IMR-90 (cell line): Measurements from ENCODE around the gene CNKSR2. TPM values are rescaled to one million over a fixed set of nuclear protein-coding genes. Genes with fewer than 3 reads are reported as not detected.

Experiments
- ATAC-seq: fragments of 200-7000 bp; cut with Tn5 transposase; 2 replicates; pipeline ENCODE4 v1.9.1; 2020; ENCODE audit warnings: low read depth, mild to moderate bottlenecking, moderate library complexity
- BruUV-seq: library from RNA; stranded (reverse); fragments of 400-500 nt; replicated peaks from 2 replicates; lab custom pipeline; 2021; lab: Mats Ljungman, UMichigan
- CTCF ChIA-PET: fragments of 300-600 bp; formaldehyde crosslinking; extraction: SDS; loops from one replicate; lab custom pipeline; 2021; ENCODE audit warnings: antibody characterized with exemption; lab: Yijun Ruan, JAX
- POLR2A ChIA-PET: fragments of 300-600 bp; sonication (Branson Sonifier 250); formaldehyde crosslinking; loops from one replicate; lab custom pipeline; 2022; ENCODE audit warnings: antibody characterized with exemption; ENCODE audit not compliant: unreplicated experiment; lab: Charles Lee
- DNase-seq: peaks from one replicate; pipeline ENCODE4 v3.0.0; 2013
- H2AFZ ChIP-seq: replicated peaks from 2 replicates; pipeline ENCODE3; 2013; ENCODE audit warnings: low read length, mild to moderate bottlenecking; ENCODE audit not compliant: poor library complexity
- H2AK5ac ChIP-seq: 2 replicates; pipeline ENCODE4 v1.6.1; 2013; ENCODE audit warnings: low read depth, low read length, inconsistent platforms
- H2AK9ac ChIP-seq: replicated peaks from 2 replicates; pipeline ENCODE3; 2013; ENCODE audit warnings: mild to moderate bottlenecking, low read depth, low read length, moderate library complexity; ENCODE audit not compliant: poor library complexity
- H2BK120ac ChIP-seq: 2 replicates; pipeline ENCODE4 v1.6.1; 2013; ENCODE audit warnings: low read depth, low read length, inconsistent platforms
- H2BK15ac ChIP-seq: 3 replicates; pipeline ENCODE4 v1.6.1; 2013; ENCODE audit warnings: low read depth, low read length, inconsistent platforms
- H2BK20ac ChIP-seq: 2 replicates; pipeline ENCODE4 v1.6.1; 2013; ENCODE audit warnings: low read depth, mild to moderate bottlenecking, inconsistent platforms, low read length, moderate library complexity
- H2BK5ac ChIP-seq: 2 replicates; pipeline ENCODE4 v1.6.1; 2013; ENCODE audit warnings: mild to moderate bottlenecking, low read depth, low read length, inconsistent platforms; ENCODE audit not compliant: poor library complexity, severe bottlenecking
- H3K14ac ChIP-seq: replicated peaks from 2 replicates; pipeline ENCODE4 v1.6.1; 2013; ENCODE audit warnings: low read depth, low read length, inconsistent platforms
- H3K18ac ChIP-seq: 2 replicates; pipeline ENCODE4 v1.6.1; 2013; ENCODE audit warnings: low read depth, low read length, control low read depth
- H3K23ac ChIP-seq: 2 replicates; pipeline ENCODE4 v1.6.1; 2013; ENCODE audit warnings: low read depth, low read length, inconsistent platforms
- H3K27ac ChIP-seq: 2 replicates; pipeline ENCODE4 v1.5.1; 2013; ENCODE audit warnings: mild to moderate bottlenecking, control low read depth, low read length; ENCODE audit not compliant: insufficient read depth
- H3K27me3 ChIP-seq: 2 replicates; pipeline ENCODE4 v1.6.1; 2013; ENCODE audit warnings: low read length; ENCODE audit not compliant: control insufficient read depth, insufficient read depth
- H3K36me3 ChIP-seq: 2 replicates; pipeline ENCODE4 v1.6.1; 2013; ENCODE audit warnings: low read length, mixed read lengths; ENCODE audit not compliant: control insufficient read depth, insufficient read depth
- H3K4ac ChIP-seq: 2 replicates; pipeline ENCODE4 v1.6.1; 2013; ENCODE audit warnings: low read depth, low read length, inconsistent platforms
- H3K4me1 ChIP-seq: 2 replicates; pipeline ENCODE4 v1.6.1; 2013; ENCODE audit warnings: low read length, mixed read lengths; ENCODE audit not compliant: control insufficient read depth, insufficient read depth
- H3K4me2 ChIP-seq: 2 replicates; pipeline ENCODE4 v1.6.1; 2013; ENCODE audit warnings: low read depth, mild to moderate bottlenecking, control low read depth, low read length, moderate library complexity
- H3K4me3 ChIP-seq: 2 replicates; pipeline ENCODE4 v1.5.1; 2013; ENCODE audit warnings: low read depth, mild to moderate bottlenecking, control low read depth, low read length, moderate library complexity; ENCODE audit not compliant: insufficient read depth
- H3K56ac ChIP-seq: 2 replicates; pipeline ENCODE4 v1.6.1; 2013; ENCODE audit warnings: low read length, inconsistent platforms; ENCODE audit not compliant: insufficient read depth; ENCODE audit errors: extremely low read depth
- H3K79me1 ChIP-seq, 2 experiments: 2 replicates each; pipeline ENCODE4 v1.6.1; 2013; ENCODE audit warnings: low read length in 2 of 2, inconsistent platforms in 1 of 2, low read depth in 1 of 2
- H3K9ac ChIP-seq: 2 replicates; pipeline ENCODE4 v1.6.1; 2013; ENCODE audit warnings: low read depth, low read length, control low read depth
- H3K9me1 ChIP-seq: 2 replicates; pipeline ENCODE4 v1.6.1; 2013; ENCODE audit warnings: low read length, inconsistent platforms; ENCODE audit not compliant: insufficient read depth
- H3K9me3 ChIP-seq: 2 replicates; pipeline ENCODE4 v1.6.1; 2013; ENCODE audit warnings: low read length; ENCODE audit not compliant: control insufficient read depth, insufficient read depth
- H4K20me1 ChIP-seq: 2 replicates; pipeline ENCODE4 v1.6.1; 2013; ENCODE audit warnings: low read length, inconsistent platforms; ENCODE audit not compliant: insufficient read depth
- H4K5ac ChIP-seq: 2 replicates; pipeline ENCODE4 v1.6.1; 2013; ENCODE audit warnings: mild to moderate bottlenecking, low read depth, low read length, control low read depth
- H4K8ac ChIP-seq, 2 experiments: 2 replicates each; pipeline ENCODE4 v1.6.1; 2013; ENCODE audit warnings: low read depth in 2 of 2, low read length in 2 of 2, control low read depth in 1 of 2, inconsistent platforms in 1 of 2
- H4K91ac ChIP-seq: 2 replicates; pipeline ENCODE4 v1.6.1; 2013; ENCODE audit warnings: low read depth, low read length, inconsistent platforms; ENCODE audit not compliant: insufficient read depth
- CEBPB ChIP-seq: IDR thresholded peaks from 2 replicates; pipeline ENCODE4 v1.6.1; 2012; ENCODE audit warnings: low read depth, low read length, improper control_type of control experiment
- FOS ChIP-seq: fragments of 150-350 bp; IDR thresholded peaks from 2 replicates; pipeline ENCODE4 v1.6.1; 2016; ENCODE audit warnings: low read depth, low read length
- MAFK ChIP-seq: IDR thresholded peaks from 2 replicates; pipeline ENCODE4 v1.6.1; 2012; ENCODE audit warnings: low read depth, low read length, improper control_type of control experiment
- MXI1 ChIP-seq: IDR thresholded peaks from 2 replicates; pipeline ENCODE4 v1.6.1; 2012; ENCODE audit warnings: low read depth, mild to moderate bottlenecking, low read length, moderate library complexity, borderline replicate concordance
- dilution Hi-C: fragments of 300-500 bp; cut with HindIII; formaldehyde crosslinking; loops from one replicate; pipeline ENCODE4 v1.14.3; 2018; ENCODE audit warnings: low sequenced_read_pairs; ENCODE audit not compliant: unreplicated experiment
- in situ Hi-C: fragments of 300-500 bp; cut with MboI; formaldehyde crosslinking; loops from 3 replicates; pipeline ENCODE4 v1.14.3; 2019; ENCODE audit warnings: low sequenced_read_pairs, inconsistent platforms, mixed read lengths
- intact Hi-C: fragments of 100-400 bp; cut with micrococcal nuclease; formaldehyde crosslinking; loops from 2 replicates; pipeline ENCODE4 v1.10.0; 2022
- polyA plus RNA-seq, 3 experiments: library from polyadenylated mRNA; depleted of rRNA; stranded (reverse); fragments of >200 nt; gene quantifications; 2 replicates each; pipeline ENCODE4 v1.2.3, GENCODE V29; 2012; ENCODE audit warnings: low replicate concordance in 1 of 3
- total RNA-seq: library from RNA; depleted of rRNA; stranded (reverse); fragments of >200 nt; gene quantifications from 2 replicates; pipeline ENCODE4 v1.2.3, GENCODE V29; 2012
- TF ChIP-seq, protein P1 (sequence below): fragments of 150-350 bp; IDR thresholded peaks from 2 replicates; pipeline ENCODE4 v1.6.1; 2016; ENCODE audit warnings: low read depth, mild to moderate bottlenecking, low read length, moderate library complexity, borderline replicate concordance
- TF ChIP-seq, protein P2 (sequence below): conservative IDR thresholded peaks from 2 replicates; pipeline ENCODE4 v1.5.1; 2012; ENCODE audit warnings: mild to moderate bottlenecking, low read depth, low read length, improper control_type of control experiment

Gene CNKSR2
- total and polyA plus RNA-seq, 2 of the 4 experiments (the other 2 are of a cell fraction), result 0.14 to 0.90 TPM

DNA sequence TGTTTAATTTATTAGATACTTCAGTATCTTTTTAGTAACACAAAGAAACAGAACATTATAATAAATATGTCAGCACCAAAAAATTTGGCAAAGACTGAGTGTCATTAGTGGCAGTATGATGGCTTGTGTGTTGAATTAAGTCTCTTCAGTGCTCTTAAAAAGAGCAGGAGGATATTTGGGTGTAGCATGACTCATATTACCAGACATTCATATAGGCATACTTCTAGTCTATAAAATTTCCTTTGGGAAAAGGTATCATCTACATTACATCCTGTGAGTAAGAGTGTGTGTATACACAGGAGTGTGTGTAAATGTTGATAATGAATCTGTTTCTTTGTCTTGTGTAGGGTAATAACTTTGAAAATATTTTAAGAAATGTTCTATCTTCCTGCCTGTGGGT is 135.7 kb downstream of the CNKSR2 start:
- no peak overlapping the region for H4K8ac ChIP-seq
- peak; percentile 65 for DNase-seq
- H2BK120ac ChIP-seq, result no peak overlapping the region
- H3K4me3 ChIP-seq, result no peak overlapping the region
- no peak overlapping the region for H3K9ac ChIP-seq
- no peaks in the 10 kb centered on the region for H3K9me3 ChIP-seq
- no peak overlapping the region for H2AFZ ChIP-seq
- H2AK5ac ChIP-seq, result no peak overlapping the region
- no peak overlapping the region for H2BK15ac ChIP-seq
- H3K79me1 ChIP-seq, result no peaks in the 10 kb centered on the region
- peak; percentile 60 for ATAC-seq
- no peaks in the 10 kb centered on the region for H4K20me1 ChIP-seq
- ChIA-PET POLR2A (no interaction called here), CTCF (no interaction called here)
- in situ Hi-C loops, result no loop called here
- H2AK9ac ChIP-seq, result no peak overlapping the region
- intact Hi-C loops, result no loop called here
- H3K27me3 ChIP-seq, result no peaks in the 10 kb centered on the region
- no peaks in the 10 kb centered on the region for H3K36me3 ChIP-seq
- no peak overlapping the region for H3K23ac ChIP-seq
- no peaks in the 10 kb centered on the region for H3K4me1 ChIP-seq
- no peak overlapping the region for H3K56ac ChIP-seq
- no TSS peak for BruUV-seq
- no peak overlapping the region for H3K18ac ChIP-seq
- dilution Hi-C loops, result no loop called here
- H4K5ac ChIP-seq, result no peak overlapping the region
- no peak overlapping the region for H2BK5ac ChIP-seq
- no peak overlapping the region for H4K91ac ChIP-seq
- no peak overlapping the region for H3K4me2 ChIP-seq
- no peak overlapping the region for H3K14ac ChIP-seq
- no peak overlapping the region for H3K4ac ChIP-seq
- H3K27ac ChIP-seq, result no peak overlapping the region
- TF ChIP-seq MAFK (no peak), FOS (no peak), CEBPB (no peak), MXI1 (no peak)
- TF ChIP-seq, protein P1, sequence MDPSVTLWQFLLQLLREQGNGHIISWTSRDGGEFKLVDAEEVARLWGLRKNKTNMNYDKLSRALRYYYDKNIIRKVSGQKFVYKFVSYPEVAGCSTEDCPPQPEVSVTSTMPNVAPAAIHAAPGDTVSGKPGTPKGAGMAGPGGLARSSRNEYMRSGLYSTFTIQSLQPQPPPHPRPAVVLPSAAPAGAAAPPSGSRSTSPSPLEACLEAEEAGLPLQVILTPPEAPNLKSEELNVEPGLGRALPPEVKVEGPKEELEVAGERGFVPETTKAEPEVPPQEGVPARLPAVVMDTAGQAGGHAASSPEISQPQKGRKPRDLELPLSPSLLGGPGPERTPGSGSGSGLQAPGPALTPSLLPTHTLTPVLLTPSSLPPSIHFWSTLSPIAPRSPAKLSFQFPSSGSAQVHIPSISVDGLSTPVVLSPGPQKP, result no peak
- TF ChIP-seq, protein P2, sequence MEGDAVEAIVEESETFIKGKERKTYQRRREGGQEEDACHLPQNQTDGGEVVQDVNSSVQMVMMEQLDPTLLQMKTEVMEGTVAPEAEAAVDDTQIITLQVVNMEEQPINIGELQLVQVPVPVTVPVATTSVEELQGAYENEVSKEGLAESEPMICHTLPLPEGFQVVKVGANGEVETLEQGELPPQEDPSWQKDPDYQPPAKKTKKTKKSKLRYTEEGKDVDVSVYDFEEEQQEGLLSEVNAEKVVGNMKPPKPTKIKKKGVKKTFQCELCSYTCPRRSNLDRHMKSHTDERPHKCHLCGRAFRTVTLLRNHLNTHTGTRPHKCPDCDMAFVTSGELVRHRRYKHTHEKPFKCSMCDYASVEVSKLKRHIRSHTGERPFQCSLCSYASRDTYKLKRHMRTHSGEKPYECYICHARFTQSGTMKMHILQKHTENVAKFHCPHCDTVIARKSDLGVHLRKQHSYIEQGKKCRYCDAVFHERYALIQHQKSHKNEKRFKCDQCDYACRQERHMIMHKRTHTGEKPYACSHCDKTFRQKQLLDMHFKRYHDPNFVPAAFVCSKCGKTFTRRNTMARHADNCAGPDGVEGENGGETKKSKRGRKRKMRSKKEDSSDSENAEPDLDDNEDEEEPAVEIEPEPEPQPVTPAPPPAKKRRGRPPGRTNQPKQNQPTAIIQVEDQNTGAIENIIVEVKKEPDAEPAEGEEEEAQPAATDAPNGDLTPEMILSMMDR, result no peak
- H2BK20ac ChIP-seq, result no peak overlapping the region
- no peaks in the 10 kb centered on the region for H3K9me1 ChIP-seq
